HG03064 (cell line): ENCODE data around the gene ANG.
"Not testable (repeated sequence)": the region's sequence is repeated elsewhere in the genome, so short reads cannot be mapped to it uniquely, and the experiment has no call there.

Experiments used
- ATAC-seq: cut with Tn5 transposase; IDR thresholded peaks from one replicate; pipeline ENCODE4 v1.9.1; 2021; ENCODE audit warnings: low read depth; ENCODE audit not compliant: unreplicated experiment

The ANG gene

GRCh38 chr14:20734430-20734806 lies 45.9 kb downstream of the ANG start:
- ATAC-seq: no peak

DNA sequence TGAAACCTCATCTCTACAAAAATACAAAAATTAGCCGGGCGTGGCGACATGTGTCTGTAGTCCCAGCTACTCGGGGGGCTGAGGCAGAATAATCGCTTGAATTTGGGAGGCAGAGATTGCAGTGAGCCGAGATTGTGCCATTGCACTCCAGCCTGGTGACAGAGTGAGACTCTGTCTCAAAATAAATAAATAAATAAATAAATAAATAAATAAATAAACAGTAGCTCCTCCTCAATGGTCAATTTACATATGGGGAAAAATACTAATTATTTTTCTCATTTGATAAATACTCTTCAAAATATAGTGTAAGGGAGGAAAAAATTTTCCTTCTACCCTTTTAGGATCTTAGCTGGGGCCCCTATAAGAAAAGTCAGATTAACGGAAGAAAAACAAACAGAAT lies 49.7 kb downstream of the ANG start:
- ATAC-seq: not testable (repeated sequence)

- ATAC-seq: no peak
Measured at GRCh38 chr14:20742132-20742531, 53.6 kb downstream of the ANG start.

DNA sequence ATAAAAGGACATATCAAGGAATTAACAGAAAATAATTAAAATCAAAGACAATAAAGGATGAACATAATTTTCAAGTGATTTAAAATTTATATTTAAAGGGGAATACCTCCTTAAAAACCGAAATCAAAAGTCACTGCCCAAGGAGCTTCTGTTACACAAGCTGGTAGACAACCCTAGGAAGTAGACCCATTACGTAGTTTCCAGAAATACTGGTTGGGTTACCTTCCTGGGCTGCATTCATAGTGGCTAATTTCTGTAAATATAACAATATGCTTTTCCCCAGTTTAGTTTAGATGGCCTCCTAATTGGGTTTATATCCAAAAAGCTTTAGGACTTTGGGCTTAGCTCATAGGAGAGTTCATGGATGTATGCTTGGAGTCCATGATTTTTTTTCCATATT lies 55.0 kb downstream of the ANG start:
- no peak for ATAC-seq
